Hepatocyte (in vitro differentiated cells): ENCODE data around the gene ANO1.

Source experiments
- CTCF ChIP-seq: fragments of 200-600 bp; sonication (generic); IDR thresholded peaks from 2 replicates; pipeline ENCODE4 v1.5.1; 2016; ENCODE audit warnings: antibody characterized with exemption, mild to moderate bottlenecking; ENCODE audit not compliant: poor library complexity
- EZH2 ChIP-seq: fragments of 200-600 bp; sonication (generic); IDR thresholded peaks from 2 replicates; pipeline ENCODE4 v1.6.1; 2016; ENCODE audit warnings: antibody characterized with exemption, mild to moderate bottlenecking, borderline replicate concordance
- EZH2phosphoT487 ChIP-seq: fragments of 200-600 bp; sonication (generic); IDR thresholded peaks from one replicate; pipeline ENCODE4 v1.6.1; 2018; ENCODE audit warnings: antibody characterized with exemption, mild to moderate bottlenecking, low read depth, moderate library complexity; ENCODE audit not compliant: unreplicated experiment, severe bottlenecking

GRCh38 chr11:70169632-70170031, 91.5 kb downstream of the ANO1 start:
- no peak for TF ChIP-seq CTCF
- TF ChIP-seq EZH2, result no peak
- no peak for TF ChIP-seq EZH2phosphoT487
